ENCODE measurements around the gene FAM47E. TPM values are rescaled to one million over a fixed set of nuclear protein-coding genes. Genes with fewer than 3 reads are reported as not detected.
A peak's percentile ranks its signal among the peaks of the same experiment; 100 is the strongest.

The FAM47E gene
- total and polyA plus RNA-seq, 9 of the 15 experiments (the other 6 are each of a cell fraction or from before 2014, with no cell fraction given) = 3.7 to 15.6 (median 6.4) TPM

- TF ChIP-seq ZC3H8 (IDR thresholded peaks at IDR 0.05) (peak; percentile 43; the same call in 1 of the 2 replicates), HDAC2 (IDR thresholded peaks at IDR 0.05) (no peak), TGIF2 (CRISPR knock-in tag; IDR thresholded peaks at IDR 0.05) (no peak), HMGN3 (IDR thresholded peaks at IDR 0.05; ENCODE audit: borderline replicate concordance, extremely low read depth, insufficient read length, low read depth, low read length) (no peak), NEUROD1 (IDR thresholded peaks at IDR 0.05; ENCODE audit: borderline replicate concordance, low read depth, low read length, partially characterized antibody) (no peak), ZC3H11A (IDR thresholded peaks at IDR 0.05; ENCODE audit: low read depth, low read length) (no peak), ZZZ3 (IDR thresholded peaks at IDR 0.05) (no peak), RREB1 (CRISPR knock-in tag; IDR thresholded peaks at IDR 0.05) (no peak), ESRRA (IDR thresholded peaks at IDR 0.05; ENCODE audit: borderline replicate concordance, low read depth) (no peak), FOXJ3 (CRISPR knock-in tag; IDR thresholded peaks at IDR 0.05) (no peak), SMAD2 (IDR thresholded peaks at IDR 0.05; ENCODE audit: low read depth, low read length) (no peak), RBM39 (optimal IDR thresholded peaks at IDR 0.05; ENCODE audit: low read depth, low read length) (no peak), ZBED1 (IDR thresholded peaks at IDR 0.05) (no peak), ZNF124 (CRISPR knock-in tag; IDR thresholded peaks at IDR 0.05) (no peak), SRSF3 (IDR thresholded peaks at IDR 0.05; ENCODE audit: insufficient read depth, low read length) (no peak), ZNF511 (CRISPR knock-in tag; IDR thresholded peaks at IDR 0.05) (no peak), ZBTB49 (CRISPR knock-in tag; IDR thresholded peaks at IDR 0.05; ENCODE audit: borderline replicate concordance) (no peak), NRF1 (conservative IDR thresholded peaks at IDR 0.05 in 1 of 2, IDR thresholded peaks at IDR 0.05 in 1 of 2) (no peak), RAD21 (CRISPR knock-in tag; conservative IDR thresholded peaks at IDR 0.05 in 1 of 2, IDR thresholded peaks at IDR 0.05 in 1 of 2) (0 out of 4 replicates have a peak, but pooled peaks of 1 of the 2 experiments have one; percentile 4), CREB5 (CRISPR knock-in tag; IDR thresholded peaks at IDR 0.05) (no peak)
Measured at GRCh38 chr4:76326515-76326914, 75.0 kb downstream of the FAM47E start (continued).
